ENCODE measurements around the gene NCBP1. TPM values are rescaled to one million over a fixed set of nuclear protein-coding genes. Genes with fewer than 3 reads are reported as not detected.
"Not testable (repeated sequence)": the region's sequence is repeated elsewhere in the genome, so short reads cannot be mapped to it uniquely, and the experiment has no call there.

Gene NCBP1
- total RNA-seq, 3 donors from 2014 or later, result 29.0 to 37.0 (median 36.9) TPM

- intact Hi-C loops (cut with DNase I, micrococcal nuclease), result no loop called here
- no peak for TF ChIP-seq CTCF (IDR thresholded peaks at IDR 0.05)
- DNase-seq, result peak; percentile 96 to 99 (median 98)
- H3K9me3 ChIP-seq, result no peaks in the 10 kb centered on the region
- ATAC-seq, result peak; percentile 99
- H3K4me1 ChIP-seq (ENCODE audit: low read depth), result peaks cover 10% of the 10 kb centered on the region
- H3K36me3 ChIP-seq (ENCODE audit: low read depth), result no peaks in the 10 kb centered on the region
- H3K4me3 ChIP-seq, result peak within 1 kb of the TSS; percentile 60
Observed at GRCh38 chr9:97696803-97697601, 63.4 kb downstream of the NCBP1 start, which contains the start of gene XPA. XPA (minus strand) TSS chr9:97697340; CDS start chr9:97697292, 48 bp downstream.

GRCh38 chr9:97697837-97698236, 64.2 kb downstream of the NCBP1 start:
- DNase-seq (no peak), ATAC-seq (peak; percentile 2)
- intact Hi-C loops (cut with DNase I, micrococcal nuclease), result no loop called here
- H3K4me1 ChIP-seq (ENCODE audit: low read depth), result peaks cover 10% of the 10 kb centered on the region
- no peak for TF ChIP-seq CTCF (IDR thresholded peaks at IDR 0.05)
- H3K4me3 ChIP-seq, result no peak overlapping the region
- H3K9me3 ChIP-seq, result no peaks in the 10 kb centered on the region
- H3K36me3 ChIP-seq (ENCODE audit: low read depth), result no peaks in the 10 kb centered on the region

GRCh38 chr9:97698865-97699264, 65.2 kb downstream of the NCBP1 start:
- no peak overlapping the region for H3K4me3 ChIP-seq
- TF ChIP-seq CTCF (IDR thresholded peaks at IDR 0.05), result no peak
- peaks cover 10% of the 10 kb centered on the region for H3K4me1 ChIP-seq (ENCODE audit: low read depth)
- DNase-seq (peak in 1 of 3 donors; percentile 29), ATAC-seq (no peak)
- no peaks in the 10 kb centered on the region for H3K9me3 ChIP-seq
- H3K36me3 ChIP-seq (ENCODE audit: low read depth), result no peaks in the 10 kb centered on the region
- intact Hi-C loops (cut with DNase I, micrococcal nuclease), result no loop called here

GRCh38 chr9:97699281-97699680, 65.7 kb downstream of the NCBP1 start:
- H3K9me3 ChIP-seq; H3K4me3 ChIP-seq; ATAC-seq; DNase-seq; intact Hi-C loops (cut with DNase I, micrococcal nuclease); H3K36me3 ChIP-seq (ENCODE audit: low read depth); H3K4me1 ChIP-seq (ENCODE audit: low read depth): not testable (repeated sequence)

- H3K9me3 ChIP-seq; H3K4me1 ChIP-seq (ENCODE audit: low read depth); intact Hi-C loops (cut with DNase I, micrococcal nuclease); DNase-seq; H3K4me3 ChIP-seq; ATAC-seq; H3K36me3 ChIP-seq (ENCODE audit: low read depth): not testable (repeated sequence)
Observed at GRCh38 chr9:97699824-97700223, 66.2 kb downstream of the NCBP1 start.

GRCh38 chr9:97703437-97704344, 70.1 kb downstream of the NCBP1 start:
- H3K4me3 ChIP-seq, result no peak overlapping the region
- no peak for DNase-seq
- ATAC-seq, result peak; percentile 62
- intact Hi-C loops (cut with DNase I, micrococcal nuclease), result no loop called here
- TF ChIP-seq CTCF (IDR thresholded peaks at IDR 0.05), result no peak
- no peaks in the 10 kb centered on the region for H3K36me3 ChIP-seq (ENCODE audit: low read depth)
- H3K9me3 ChIP-seq, result no peaks in the 10 kb centered on the region
- H3K4me1 ChIP-seq (ENCODE audit: low read depth), result no peaks in the 10 kb centered on the region

Data from mucosa of descending colon (tissue), 3 donors.